ENCODE results near the gene CSNK2A2.

Gene CSNK2A2

DNA sequence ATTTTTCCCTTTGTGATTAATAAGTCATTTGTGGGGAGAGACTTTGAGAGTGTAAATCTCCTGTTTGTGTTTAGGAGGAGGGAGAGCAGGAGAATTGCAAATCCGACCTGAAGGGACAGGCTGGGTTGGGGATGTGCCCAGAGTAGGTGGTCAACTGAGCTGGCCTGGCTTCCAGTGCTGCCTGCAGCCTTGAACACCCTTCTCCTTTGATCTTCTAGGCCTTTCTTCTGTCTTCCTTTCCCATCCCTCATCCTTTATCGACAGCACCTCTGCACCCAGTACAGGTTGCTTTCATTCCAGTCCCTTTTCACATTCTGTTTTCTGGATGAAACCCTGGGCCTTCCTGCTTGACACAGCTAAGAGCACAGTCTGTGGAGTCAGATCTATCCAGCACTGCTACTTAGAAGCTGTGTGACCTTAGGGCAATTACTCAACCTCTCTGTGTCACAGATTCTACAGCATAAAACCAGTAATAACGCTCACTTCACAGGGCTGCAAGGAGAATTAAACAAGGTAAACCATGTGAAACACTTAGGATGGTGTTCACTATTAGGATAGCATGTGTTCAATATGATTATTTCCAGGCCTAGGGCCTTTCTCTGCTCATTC is 1.0 kb upstream of the CSNK2A2 start:
- DNase-seq (ENCODE audit: low spot score) = no peak

DNA sequence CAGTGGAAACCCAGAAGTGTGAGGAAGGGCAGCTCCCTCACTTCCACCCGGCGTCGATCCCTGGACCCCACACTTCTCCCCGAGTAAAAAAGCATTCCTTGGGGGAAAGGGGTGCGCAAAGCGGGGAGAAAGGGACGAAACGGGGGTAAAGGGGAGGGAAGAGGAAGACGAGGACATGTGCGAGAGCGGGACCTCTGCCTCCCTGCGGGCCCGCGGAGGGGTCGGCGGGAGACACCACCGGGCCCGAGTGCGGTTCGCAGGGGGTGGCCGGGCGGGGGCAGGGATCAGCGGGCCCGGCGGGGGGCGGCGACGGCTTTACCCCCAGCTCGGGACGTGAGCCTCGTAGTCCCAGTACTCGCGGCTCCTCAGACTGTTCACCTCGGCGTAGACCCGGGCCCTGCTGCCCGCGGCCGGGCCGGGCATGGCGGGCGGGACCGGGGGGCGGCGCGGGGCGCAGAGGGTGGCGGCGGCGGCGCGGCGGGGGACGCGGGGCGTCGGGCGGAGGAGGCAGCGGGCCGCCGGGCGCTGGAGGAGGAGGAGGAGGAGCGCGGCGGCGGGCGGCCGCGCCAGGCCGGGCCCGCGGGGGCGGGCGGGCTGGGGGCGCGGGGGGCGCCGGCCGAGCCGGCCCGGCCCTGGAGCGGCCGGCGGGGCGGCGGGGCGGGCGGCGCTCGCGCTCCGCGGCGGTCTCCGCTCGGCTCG is 443 bp downstream of the CSNK2A2 start:
- DNase-seq (ENCODE audit: low spot score) = no peak

DNA sequence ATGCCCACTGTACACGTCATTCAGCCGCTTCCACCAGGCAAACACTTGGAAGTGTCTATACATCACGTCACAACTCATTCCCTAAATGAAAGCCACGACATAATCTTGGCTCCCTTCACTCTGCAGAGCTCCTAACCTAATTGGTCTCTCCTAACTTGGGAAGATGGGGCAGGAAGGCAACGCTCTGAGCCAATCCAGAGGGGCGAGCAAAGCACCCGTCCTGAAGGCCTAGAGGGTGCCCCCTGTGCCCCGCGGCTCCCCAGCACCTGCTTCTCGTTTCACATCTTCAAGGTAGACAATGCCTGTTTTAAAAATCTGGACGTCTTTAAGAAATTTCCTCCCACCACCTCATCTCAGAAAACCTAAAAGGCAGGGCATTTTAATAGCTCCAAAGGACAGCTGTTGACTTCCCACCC is 1.0 kb downstream of the CSNK2A2 start:
- no peak for DNase-seq (ENCODE audit: low spot score)

DNA sequence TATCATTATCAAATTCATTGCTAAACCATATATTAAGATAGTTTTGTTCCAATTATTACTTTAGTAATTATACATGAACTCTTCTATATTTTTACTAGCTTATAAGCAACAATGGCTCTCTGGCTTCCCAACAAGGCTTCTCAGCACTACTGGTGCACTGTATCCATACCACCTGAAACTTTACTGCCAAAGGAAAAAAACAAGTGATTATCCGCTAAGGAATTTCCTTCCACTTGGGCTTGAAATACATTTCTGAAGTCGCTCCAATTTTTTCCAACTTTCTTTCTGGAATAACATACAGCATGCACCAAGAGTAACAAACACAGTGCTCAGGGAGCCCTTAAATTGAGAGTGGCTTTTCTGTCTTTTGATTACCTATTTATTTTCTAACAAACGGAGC is 2.1 kb downstream of the CSNK2A2 start:
- no peak for DNase-seq (ENCODE audit: low spot score)

DNA sequence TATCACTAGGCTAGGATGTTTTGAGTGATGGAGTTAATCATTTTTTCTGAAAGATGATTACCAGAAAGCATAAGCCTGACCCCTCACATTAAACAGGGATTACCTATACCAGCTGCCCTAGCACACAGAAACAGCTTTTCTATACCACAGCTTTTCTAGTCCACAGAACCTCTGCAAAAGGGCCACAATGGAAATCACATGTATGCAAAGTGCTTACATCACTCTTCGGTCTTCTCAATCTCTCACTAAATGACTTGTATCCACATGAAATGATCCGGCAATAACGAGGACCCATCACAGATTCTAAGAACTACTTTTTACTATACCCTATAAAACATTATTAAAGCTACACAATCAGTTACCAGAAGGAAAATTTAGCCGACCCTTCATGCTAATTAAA is 2.6 kb downstream of the CSNK2A2 start:
- DNase-seq (ENCODE audit: low spot score) = no peak

DNA sequence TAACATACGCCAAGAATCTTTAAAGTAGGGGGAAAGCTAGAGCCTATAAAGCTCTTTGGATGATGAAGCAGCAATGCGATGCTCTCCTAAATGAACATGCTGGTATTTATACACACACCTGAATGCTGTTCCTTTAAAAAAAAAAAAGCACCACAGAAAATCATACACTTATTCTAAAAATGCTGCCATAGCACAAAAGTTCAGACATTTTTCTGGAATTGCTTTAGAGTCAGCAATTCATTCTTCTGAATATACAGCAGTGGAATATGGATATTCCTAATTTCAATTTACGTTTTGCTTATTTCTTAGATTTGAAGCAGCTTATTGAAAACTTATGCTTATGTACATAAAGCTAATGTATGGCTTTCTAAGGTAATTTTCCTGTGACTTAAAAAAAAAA is 3.1 kb downstream of the CSNK2A2 start:
- no peak for DNase-seq (ENCODE audit: low spot score)

DNA sequence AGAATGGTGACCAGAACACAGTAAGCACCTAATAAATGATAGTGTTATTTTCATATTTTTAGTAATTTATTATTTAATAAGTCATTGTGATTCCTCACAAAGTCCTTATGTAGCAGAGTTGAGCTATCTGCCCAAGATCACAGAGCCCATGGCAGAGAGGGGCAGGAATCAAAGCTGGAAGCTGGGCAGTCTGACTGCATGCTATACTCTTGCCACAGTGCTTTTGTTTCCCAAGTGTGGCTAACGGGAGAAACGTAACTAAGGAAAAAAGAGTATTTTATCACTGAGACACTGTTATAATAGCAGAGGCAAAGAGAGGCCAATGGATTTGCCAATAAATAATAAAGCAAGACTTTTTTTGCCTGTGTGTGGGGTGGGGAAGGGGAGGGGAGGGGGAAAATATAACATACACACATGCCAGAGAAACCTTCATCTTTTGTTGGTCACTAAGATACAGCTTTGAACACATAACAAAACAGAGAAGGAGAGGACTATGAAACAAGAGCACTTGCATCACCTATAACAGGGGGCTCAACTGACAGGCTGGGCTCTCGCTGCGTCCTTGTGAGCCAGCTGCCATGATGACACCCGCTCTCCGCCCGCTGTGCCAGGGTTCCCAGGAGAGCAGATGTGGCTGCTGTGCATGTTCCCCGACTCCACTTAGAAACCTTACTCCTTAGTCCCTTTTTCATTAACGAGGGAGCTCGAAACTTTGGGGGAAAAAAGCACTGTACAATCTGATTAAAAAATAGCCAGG is 10.1 kb downstream of the CSNK2A2 start:
- no peak for DNase-seq (ENCODE audit: low spot score)

DNA sequence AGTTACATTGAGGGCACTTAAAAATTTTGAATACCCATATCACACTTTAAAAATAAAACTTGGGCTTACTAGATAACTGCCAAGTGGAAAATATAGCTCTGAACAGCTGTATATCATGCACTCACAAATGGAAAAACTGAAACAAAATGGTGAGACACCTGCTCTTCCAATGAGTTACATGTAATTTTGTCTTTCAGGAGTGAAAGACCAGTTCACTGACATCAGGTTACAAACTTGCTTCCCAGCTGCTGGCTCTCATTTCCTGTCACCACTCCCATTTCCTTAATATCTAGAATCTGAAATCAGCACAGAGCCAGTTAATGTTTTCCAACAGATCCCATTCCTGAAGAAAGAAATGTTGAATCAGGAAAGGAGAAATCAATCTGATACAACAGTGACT is 10.8 kb downstream of the CSNK2A2 start:
- DNase-seq (ENCODE audit: low spot score) = no peak

DNA sequence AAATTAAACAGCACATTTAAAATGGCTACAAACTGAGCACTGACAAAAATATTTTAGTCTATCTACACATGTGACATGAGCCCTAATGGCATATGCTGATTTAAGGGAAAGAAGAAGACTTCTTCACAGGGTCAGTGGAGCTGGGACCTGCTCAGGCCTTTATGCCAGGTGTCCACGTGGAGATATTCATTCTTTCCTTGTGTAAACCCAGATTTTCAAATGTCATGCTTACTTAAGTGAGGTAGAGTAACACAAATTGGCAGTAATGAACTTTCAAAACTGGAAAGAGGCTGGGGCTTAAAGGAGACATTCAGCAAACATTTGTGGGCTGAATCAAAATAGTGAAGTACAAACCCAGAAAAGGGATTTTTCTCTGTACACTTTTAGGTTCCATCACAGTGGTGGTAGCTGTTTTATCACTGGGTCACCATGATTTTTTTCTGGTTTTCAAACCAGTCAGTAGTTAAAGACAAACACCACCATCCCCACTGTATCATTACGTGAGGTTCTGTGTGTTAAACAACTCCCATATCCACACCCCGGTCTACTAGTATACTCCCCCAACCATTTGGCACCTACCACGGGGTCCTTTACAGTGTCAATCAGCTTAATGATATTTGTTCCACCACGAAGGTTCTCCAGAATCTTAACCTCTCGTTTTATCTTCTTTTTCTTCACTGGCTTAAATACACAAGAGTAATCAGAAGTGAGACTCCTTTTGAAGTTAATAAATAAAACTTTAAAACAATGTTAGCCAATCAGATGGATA is 11.5 kb downstream of the CSNK2A2 start:
- no peak for DNase-seq (ENCODE audit: low spot score)

DNA sequence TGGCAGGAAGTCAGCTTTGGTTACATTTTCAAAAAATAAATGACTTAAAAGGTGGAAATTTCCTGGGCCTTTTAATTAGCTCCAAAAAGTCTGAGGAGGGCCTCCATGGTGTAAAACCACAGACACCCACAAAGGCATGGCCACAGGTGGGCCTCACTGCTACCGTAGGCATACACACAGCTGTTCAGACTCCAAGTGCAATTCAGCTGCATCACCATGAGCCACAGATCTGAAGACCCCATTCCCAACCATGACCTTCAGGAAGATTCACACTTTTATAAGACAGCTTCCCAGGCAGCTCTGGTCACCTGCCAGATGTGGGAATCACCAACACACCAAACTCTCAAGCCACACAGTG is 20.6 kb downstream of the CSNK2A2 start:
- DNase-seq (ENCODE audit: low spot score) = no peak

DNA sequence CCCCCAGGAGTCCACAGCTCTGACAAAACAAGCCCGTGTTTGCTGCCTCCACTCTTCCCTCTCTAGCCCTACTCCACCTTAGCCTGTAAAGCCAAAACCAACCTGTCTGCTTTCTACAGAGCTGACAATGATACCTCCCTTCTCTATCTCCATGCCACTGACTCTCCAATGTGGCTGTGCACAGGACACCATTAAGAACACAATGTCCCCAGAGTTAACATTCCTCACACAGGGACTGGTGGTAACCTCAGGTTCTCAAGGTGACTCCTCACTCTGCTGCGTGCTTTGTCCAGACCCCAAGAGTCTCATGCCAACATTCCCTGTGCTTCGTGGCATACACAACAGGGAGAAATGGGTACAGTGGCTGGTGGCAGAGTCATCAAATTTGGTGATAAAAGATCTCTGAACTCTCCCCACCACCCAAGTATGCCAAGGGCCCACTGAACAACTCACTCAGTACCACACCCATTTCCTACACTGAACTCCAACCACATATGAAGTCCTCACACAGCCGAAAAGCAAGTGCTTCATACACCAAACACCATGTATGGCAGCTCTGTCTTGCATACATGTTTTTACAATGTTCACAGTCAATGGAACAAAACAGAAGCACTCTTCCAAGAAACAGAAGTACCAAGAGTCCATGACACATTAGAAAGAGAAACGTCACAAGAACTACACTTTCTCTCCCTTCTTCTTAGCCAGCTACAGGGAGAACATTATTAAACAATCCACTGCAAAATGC is 21.1 kb downstream of the CSNK2A2 start:
- DNase-seq (ENCODE audit: low spot score) = no peak

DNA sequence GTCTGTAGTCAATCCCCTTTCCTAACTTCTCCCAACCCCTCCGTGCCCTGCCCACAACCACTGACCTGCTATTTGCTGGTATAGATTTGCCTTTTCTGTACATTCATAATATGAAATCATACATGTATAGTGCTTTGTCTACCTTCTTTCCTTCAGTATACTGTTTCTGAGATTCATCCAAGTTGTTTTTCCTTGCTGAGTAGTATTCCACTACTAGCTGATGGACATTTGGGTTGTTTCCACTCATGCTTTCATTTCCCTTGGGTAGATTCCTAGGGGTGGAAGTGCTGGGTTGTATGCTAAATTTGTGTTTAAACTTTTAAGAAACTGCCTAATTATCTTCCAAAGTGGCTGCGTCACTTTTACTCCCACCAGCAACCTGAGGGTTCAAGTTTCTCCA is 27.7 kb downstream of the CSNK2A2 start:
- no peak for DNase-seq (ENCODE audit: low spot score)

DNA sequence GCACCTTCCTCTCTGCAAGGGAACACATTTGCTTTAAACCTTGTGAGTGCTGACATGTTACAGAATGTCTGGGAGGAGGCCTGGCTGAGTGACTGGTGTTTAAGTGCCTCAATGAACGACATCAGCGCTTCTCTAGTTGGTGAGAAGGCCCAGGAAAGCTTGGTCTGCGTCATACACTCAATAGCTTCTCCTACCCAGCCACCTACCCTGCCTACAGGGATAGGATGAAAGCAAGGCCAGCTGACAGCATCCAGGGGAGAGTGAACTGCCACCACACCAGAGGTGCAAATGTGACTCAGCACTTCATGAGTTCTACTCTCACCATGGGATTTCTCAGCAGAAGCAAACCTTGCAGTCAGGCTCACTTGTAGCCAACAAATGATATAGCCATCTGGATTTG is 37.1 kb downstream of the CSNK2A2 start:
- no peak for DNase-seq (ENCODE audit: low spot score)

DNA sequence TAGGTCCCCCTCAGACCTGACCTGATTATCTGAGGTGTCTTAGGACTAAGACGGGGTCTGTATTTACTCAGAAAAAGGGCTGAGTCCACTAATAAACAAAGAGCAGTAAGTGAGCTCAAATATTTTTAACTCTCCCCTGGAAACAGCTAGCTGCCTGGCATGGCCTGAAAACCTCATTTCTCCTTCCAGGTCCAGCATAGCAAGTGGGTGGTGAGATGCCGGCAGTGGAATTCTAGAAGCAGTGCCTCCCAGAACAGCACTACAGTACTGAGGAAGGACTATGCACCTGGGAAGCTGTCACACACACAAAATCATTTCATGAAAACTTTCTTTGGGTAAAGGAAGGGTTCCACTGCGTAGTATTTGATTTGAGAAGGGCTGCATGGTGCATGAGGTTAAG is 39.2 kb downstream of the CSNK2A2 start:
- DNase-seq (ENCODE audit: low spot score) = no peak

DNA sequence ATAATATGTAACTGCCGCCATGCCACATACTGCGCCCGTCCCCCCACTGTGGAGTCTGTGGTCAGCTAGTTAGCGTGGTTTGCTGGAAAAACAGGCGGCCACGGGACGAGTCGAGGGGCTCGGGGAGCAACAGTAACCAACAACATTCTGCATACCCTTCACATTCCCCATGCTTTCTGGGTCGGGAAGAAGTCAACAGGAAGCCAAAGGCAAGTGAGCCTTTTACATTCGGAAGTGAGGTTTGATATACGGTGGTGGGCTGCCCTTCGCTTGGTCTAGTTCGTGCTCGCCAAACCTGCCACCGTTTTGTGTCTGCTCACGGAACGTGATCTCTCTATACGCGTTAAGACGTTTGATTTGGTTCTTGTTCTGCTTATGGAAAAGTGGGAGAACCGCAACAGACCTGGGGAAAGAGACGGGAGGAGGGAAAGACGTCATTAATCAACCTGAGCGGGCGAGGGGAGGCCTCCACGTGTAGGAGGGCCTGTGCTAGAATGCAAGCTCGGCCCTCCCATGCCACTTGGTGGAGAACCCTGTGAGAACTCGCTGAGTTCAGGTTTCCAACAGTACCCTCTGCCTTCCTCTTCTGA is 39.9 kb downstream of the CSNK2A2 start:
- DNase-seq (ENCODE audit: low spot score) = no peak

DNA sequence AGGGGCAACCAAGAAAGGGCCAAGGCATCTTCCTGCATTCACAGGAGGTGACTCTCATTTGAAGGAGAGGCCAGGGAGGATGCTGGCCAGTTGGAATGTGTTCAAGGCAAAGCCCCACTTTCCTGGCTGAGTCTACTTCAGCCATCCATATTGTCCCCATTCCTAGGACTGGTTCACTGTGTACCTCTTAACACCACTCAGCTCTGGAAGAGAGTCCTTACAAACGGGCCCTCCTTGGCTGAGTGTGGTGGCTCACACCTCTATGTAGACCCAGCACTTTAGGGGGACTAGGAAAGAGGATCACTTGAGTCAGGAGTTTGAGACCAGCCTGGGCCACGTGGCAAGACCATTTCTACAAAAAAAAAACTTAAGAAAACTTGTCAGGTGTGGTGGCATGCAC is 40.7 kb downstream of the CSNK2A2 start:
- no peak for DNase-seq (ENCODE audit: low spot score)

DNA sequence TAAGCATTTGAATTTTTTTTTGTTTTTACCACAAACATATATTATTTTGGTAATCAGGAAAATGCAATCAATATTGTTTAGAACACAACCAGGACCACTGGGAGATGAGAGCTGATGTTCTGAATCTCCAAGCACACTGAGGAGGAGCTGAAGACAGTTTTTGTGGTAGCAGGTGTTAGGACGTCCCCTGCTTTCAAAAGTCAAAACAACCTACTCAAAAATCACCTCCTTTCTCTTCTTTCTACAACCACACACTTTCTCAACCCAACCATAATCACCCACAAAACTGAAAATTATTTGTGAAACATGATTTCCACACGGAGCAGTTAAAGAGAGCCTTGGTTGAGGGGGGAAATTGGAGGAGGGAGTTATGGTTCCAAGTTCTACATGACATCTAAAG is 42.1 kb downstream of the CSNK2A2 start:
- DNase-seq (ENCODE audit: low spot score) = no peak

DNA sequence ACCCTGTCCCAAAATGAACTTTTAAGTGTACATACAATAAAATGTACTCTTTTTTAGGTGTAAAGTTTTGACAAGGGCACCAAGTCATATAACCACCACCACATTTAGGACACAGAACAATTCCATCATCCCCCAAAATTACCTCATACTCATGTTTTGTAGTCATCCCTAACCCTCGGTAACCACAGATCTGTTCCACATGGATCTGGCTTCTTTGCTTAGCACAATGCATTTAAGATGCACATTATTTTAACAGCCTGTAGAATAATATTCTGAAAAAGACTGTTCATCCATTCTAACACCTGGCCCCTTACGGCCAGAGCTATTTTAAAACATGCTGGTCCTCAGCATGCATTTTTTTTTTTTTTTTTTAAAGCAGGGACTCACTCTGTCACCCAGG is 43.6 kb downstream of the CSNK2A2 start:
- DNase-seq (ENCODE audit: low spot score) = no peak

DNA sequence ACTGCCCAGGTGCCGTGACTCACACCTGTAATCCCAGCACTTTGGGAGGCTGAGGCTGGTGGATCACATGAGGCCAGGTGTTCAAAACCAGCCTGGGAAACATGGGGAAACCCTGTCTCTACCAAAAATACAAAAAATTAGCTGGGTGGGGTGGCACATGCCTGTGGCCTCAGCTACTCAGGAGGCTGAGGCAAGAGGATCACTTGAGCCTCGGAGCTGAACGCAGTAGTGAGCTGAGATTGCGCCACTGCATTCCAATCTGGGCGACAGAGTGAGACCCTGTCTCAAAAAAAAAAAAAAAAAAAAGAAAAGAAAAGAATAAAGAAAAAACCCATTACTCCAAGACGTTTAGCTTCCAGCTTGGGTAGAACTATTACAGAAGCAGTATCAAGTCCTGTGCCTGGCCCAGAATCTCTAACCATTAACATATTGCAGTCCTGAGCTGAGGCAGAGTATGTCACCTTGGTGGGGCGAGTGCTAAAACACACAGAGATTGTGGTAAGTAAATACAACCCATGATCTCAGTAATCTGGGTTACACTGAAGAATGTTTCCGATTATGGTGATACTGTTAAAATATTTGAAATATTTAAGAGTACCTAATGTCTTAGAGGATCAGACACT is 45.5 kb downstream of the CSNK2A2 start:
- no peak for DNase-seq (ENCODE audit: low spot score)

DNA sequence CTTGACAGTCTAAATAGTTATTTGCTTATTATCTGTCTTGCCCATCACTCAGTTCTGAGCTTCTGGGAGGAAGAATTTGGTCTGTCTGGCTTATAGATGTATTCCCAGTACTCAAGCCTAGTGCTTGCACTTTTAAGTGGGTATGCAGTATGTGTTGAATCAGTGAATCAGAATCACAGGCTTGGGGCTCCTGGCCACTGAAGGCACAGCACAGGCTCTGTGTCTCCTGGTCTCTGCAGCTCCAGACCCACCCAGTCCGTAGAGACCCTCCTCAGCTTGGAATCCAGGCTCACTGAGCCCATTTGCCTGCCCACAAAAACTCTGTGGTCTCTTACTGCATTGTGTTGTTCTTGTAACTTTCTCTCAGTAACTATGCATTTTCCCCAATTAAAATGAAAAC is 49.4 kb downstream of the CSNK2A2 start:
- no peak for DNase-seq (ENCODE audit: low spot score)

DNA sequence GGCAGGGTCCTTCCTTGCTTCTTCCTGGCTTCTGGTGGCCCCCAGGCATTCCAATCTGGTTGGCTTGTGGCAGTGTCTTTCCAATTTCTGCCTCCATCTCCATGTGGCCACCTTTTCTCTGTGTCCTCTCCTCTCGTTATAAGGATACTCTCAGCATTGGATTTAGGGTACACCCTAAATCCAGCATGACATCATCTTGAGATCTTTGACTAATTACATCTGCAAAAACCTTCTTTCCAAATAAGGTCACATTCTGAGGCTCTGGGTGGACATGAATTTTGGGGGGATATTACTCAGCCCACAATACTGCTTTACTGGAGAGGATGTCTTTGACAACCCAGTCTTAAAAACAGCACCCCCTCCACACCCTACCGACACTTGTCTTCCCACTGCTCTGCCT is 49.8 kb downstream of the CSNK2A2 start:
- no peak for DNase-seq (ENCODE audit: low spot score)

All from hematopoietic multipotent progenitor cell treated with erythropoietin and hydrocortisone succinate and interleukin-3 and kit ligand, for 17 days (in vitro differentiated cells).